Neural progenitor cell (in vitro differentiated cells): ENCODE results near the gene SLC25A45. TPM values are rescaled to one million over a fixed set of nuclear protein-coding genes. Genes with fewer than 3 reads are reported as not detected.

Experiments
- DNase-seq: peaks from one replicate; pipeline ENCODE4 v3.0.0-alpha.2; 2016; ENCODE audit warnings: low spot score
- H2AFZ ChIP-seq: fragments of 200-600 bp; sonication (generic); replicated peaks from 2 replicates; pipeline ENCODE4 v1.6.1; 2016; ENCODE audit warnings: antibody characterized with exemption
- H3F3A ChIP-seq: fragments of 200-600 bp; sonication (generic); 2 replicates; pipeline ENCODE4 v1.6.1; 2016; ENCODE audit warnings: antibody characterized with exemption, low read depth
- H3K27ac ChIP-seq: fragments of 200-600 bp; sonication (generic); 2 replicates; pipeline ENCODE4 v1.5.1; 2016; ENCODE audit warnings: mild to moderate bottlenecking
- H3K27me3 ChIP-seq: fragments of 200-600 bp; sonication (generic); 2 replicates; pipeline ENCODE4 v1.6.1; 2016; ENCODE audit warnings: mild to moderate bottlenecking, moderate library complexity
- H3K36me3 ChIP-seq: fragments of 200-600 bp; sonication (generic); 2 replicates; pipeline ENCODE4 v1.5.1; 2016
- H3K4me1 ChIP-seq: fragments of 200-600 bp; sonication (generic); 2 replicates; pipeline ENCODE4 v1.6.1; 2016; ENCODE audit warnings: mixed run types
- H3K4me2 ChIP-seq: fragments of 200-600 bp; sonication (generic); 2 replicates; pipeline ENCODE4 v1.6.1; 2016
- H3K4me3 ChIP-seq: fragments of 200-600 bp; sonication (generic); 2 replicates; pipeline ENCODE4 v1.5.1; 2016
- H3K79me2 ChIP-seq: fragments of 200-600 bp; sonication (generic); 2 replicates; pipeline ENCODE4 v1.6.1; 2016; ENCODE audit warnings: low read depth
- H3K9ac ChIP-seq: fragments of 200-600 bp; sonication (generic); 2 replicates; pipeline ENCODE4 v1.6.1; 2016
- H3K9me3 ChIP-seq: fragments of 200-600 bp; sonication (generic); 2 replicates; pipeline ENCODE4 v1.5.1; 2016; ENCODE audit warnings: low read depth
- H4K20me1 ChIP-seq: fragments of 200-600 bp; sonication (generic); 2 replicates; pipeline ENCODE4 v1.6.1; 2016; ENCODE audit warnings: low read depth
- H3K27ac Mint-ChIP-seq: 3 replicates; pipeline ENCODE4 v1.8.0; 2021; ENCODE audit warnings: mixed read lengths
- H3K27me3 Mint-ChIP-seq: 2 replicates; pipeline ENCODE4 v1.8.0; 2022; ENCODE audit warnings: low read depth, mild to moderate bottlenecking, inconsistent platforms, moderate library complexity, mixed read lengths; ENCODE audit not compliant: insufficient read depth
- H3K36me3 Mint-ChIP-seq: 3 replicates; pipeline ENCODE4 v1.8.0; 2021; ENCODE audit warnings: mixed read lengths
- H3K4me1 Mint-ChIP-seq: 3 replicates; pipeline ENCODE4 v1.8.0; 2021; ENCODE audit warnings: mixed read lengths
- H3K4me3 Mint-ChIP-seq: 3 replicates; pipeline ENCODE4 v1.8.0; 2021; ENCODE audit warnings: mild to moderate bottlenecking, moderate library complexity, mixed read lengths
- H3K9me3 Mint-ChIP-seq: 3 replicates; pipeline ENCODE4 v1.8.0; 2020; ENCODE audit warnings: mixed read lengths
- EZH2 ChIP-seq: fragments of 200-600 bp; sonication (generic); IDR thresholded peaks from 2 replicates; pipeline ENCODE4 v1.6.1; 2017; ENCODE audit warnings: antibody characterized with exemption, mild to moderate bottlenecking, moderate library complexity
- EZH2phosphoT487 ChIP-seq: fragments of 200-600 bp; sonication (generic); IDR thresholded peaks from 2 replicates; pipeline ENCODE4 v1.6.1; 2017; ENCODE audit warnings: antibody characterized with exemption
- total RNA-seq: library from RNA; depleted of rRNA; stranded (reverse); fragments of >200 nt; gene quantifications from 2 replicates; pipeline ENCODE4 v1.2.3, GENCODE V29; 2015; ENCODE audit warnings: low replicate concordance
- TF ChIP-seq, protein P1 (sequence below): fragments of 200-600 bp; sonication (generic); IDR thresholded peaks from 2 replicates; pipeline ENCODE4 v1.5.1; 2017; ENCODE audit warnings: antibody characterized with exemption, mild to moderate bottlenecking

Gene SLC25A45
- total RNA-seq, 1 donor from 2014 or later = 0.47 TPM

DNA sequence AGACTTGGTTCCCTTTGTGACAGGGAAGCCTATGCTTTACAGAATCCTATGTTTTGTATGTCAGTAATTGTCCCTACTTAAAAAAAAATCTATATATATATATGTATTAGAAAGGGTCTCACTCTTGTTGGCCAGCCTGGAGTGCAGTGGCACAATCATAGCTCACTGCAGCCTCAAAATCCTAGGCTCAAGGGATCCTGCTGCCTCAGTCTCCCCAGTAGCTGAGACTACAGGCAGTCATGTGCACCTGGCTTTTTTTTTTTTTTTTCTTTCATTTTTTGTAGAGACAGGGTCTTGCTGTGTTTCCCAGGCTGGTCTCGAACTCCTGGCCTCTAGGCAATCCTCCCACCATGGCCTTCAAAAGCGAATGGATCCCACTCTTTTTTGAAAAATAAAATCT lies 38.1 kb upstream of the SLC25A45 start:
- H3K4me1 Mint-ChIP-seq = peaks cover 89% of the 10 kb centered on the region
- Histone ChIP-seq H3K27me3 (no peaks in the 10 kb centered on the region), H4K20me1 (no peaks in the 10 kb centered on the region), H3F3A (peaks cover 38% of the 10 kb centered on the region), H2AFZ (no peak overlapping the region), H3K4me2 (no peak overlapping the region), H3K4me1 (peaks cover 57% of the 10 kb centered on the region), H3K4me3 (no peak overlapping the region), H3K36me3 (no peaks in the 10 kb centered on the region), H3K27ac (no peak overlapping the region), H3K9ac (no peak overlapping the region), H3K9me3 (no peaks in the 10 kb centered on the region), H3K79me2 (peaks cover 91% of the 10 kb centered on the region)
- H3K27ac Mint-ChIP-seq = no peak overlapping the region
- H3K36me3 Mint-ChIP-seq = peaks cover 3% of the 10 kb centered on the region
- H3K9me3 Mint-ChIP-seq = no peaks in the 10 kb centered on the region
- DNase-seq = no peak
- H3K27me3 Mint-ChIP-seq = peaks cover 16% of the 10 kb centered on the region
- H3K4me3 Mint-ChIP-seq = peak overlapping the region; percentile 75
- TF ChIP-seq, protein P1, sequence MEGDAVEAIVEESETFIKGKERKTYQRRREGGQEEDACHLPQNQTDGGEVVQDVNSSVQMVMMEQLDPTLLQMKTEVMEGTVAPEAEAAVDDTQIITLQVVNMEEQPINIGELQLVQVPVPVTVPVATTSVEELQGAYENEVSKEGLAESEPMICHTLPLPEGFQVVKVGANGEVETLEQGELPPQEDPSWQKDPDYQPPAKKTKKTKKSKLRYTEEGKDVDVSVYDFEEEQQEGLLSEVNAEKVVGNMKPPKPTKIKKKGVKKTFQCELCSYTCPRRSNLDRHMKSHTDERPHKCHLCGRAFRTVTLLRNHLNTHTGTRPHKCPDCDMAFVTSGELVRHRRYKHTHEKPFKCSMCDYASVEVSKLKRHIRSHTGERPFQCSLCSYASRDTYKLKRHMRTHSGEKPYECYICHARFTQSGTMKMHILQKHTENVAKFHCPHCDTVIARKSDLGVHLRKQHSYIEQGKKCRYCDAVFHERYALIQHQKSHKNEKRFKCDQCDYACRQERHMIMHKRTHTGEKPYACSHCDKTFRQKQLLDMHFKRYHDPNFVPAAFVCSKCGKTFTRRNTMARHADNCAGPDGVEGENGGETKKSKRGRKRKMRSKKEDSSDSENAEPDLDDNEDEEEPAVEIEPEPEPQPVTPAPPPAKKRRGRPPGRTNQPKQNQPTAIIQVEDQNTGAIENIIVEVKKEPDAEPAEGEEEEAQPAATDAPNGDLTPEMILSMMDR = no peak
- TF ChIP-seq EZH2phosphoT487 (no peak), EZH2 (no peak)

DNA sequence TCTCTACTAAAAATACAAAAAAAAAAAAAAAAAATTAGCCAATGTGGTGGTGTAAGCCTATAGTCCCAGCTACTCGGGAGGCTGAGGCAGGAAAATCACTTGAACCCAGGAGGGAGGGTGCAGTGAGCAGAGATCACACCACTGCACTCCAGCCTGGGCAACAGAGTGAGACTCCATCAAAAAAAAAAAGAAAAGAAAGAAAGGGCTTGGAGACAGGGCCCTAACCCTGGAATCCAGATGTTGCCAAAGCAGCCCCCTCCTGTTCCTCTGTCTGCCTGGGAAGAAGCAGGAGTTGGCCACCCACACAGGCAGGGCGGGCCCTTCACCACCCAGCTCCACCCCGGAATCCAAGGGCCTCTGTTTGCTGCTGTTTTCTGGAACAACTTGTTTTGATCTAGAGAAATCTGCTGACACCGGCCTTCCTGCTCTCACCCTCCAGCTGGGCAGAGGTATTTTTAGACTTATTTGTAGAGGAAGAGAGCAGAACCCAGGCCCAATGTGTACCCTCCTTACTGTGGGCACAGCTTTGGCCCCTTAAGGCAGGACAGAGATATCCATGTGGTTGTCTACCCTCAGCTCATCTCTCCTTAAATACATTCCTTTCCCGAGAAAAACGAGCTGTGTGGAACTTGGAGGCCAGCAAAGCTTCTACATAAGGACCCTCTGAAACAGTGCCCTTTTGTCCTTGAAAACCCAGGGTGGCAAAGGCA lies 37.5 kb upstream of the SLC25A45 start:
- Mint-ChIP-seq H3K4me3 (peak overlapping the region; percentile 77), H3K36me3 (peaks cover 3% of the 10 kb centered on the region), H3K9me3 (no peaks in the 10 kb centered on the region), H3K4me1 (peaks cover 88% of the 10 kb centered on the region), H3K27me3 (peaks cover 16% of the 10 kb centered on the region), H3K27ac (peak overlapping the region; percentile 97)
- H3K27me3 ChIP-seq = no peaks in the 10 kb centered on the region
- peak overlapping the region; percentile 88 for H3K27ac ChIP-seq
- no peaks in the 10 kb centered on the region for H3K9me3 ChIP-seq
- peaks cover 56% of the 10 kb centered on the region for H3K4me1 ChIP-seq
- peaks cover 42% of the 10 kb centered on the region for H3F3A ChIP-seq
- H3K4me2 ChIP-seq = peak overlapping the region; percentile 66
- DNase-seq = peak; percentile 65
- peaks cover 85% of the 10 kb centered on the region for H3K79me2 ChIP-seq
- H3K4me3 ChIP-seq = no peak overlapping the region
- no peaks in the 10 kb centered on the region for H4K20me1 ChIP-seq
- H3K36me3 ChIP-seq = no peaks in the 10 kb centered on the region
- H2AFZ ChIP-seq = no peak overlapping the region
- TF ChIP-seq, protein P1 = no peak
- no peak for TF ChIP-seq EZH2phosphoT487
- TF ChIP-seq EZH2 = no peak
- no peak overlapping the region for H3K9ac ChIP-seq

DNA sequence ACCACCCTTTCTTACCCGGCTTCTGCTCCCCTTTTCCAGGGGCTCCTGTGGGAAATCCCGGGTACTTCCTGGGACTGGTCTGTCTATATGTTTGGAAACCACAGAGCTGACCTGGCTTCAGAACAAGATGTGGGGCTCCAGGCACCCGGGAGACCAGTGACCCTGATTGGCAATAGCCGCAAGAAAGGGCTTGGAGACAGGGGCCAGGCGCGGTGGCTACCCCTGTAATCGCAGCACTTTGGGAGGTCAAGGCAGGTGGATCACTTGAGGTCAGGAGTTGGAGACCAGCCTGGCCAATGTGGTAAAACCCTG lies 37.0 kb upstream of the SLC25A45 start:
- no peaks in the 10 kb centered on the region for H3K27me3 ChIP-seq
- H4K20me1 ChIP-seq = no peaks in the 10 kb centered on the region
- Mint-ChIP-seq H3K4me3 (peak overlapping the region; percentile 80), H3K27ac (peak overlapping the region; percentile 99), H3K36me3 (peaks cover 2% of the 10 kb centered on the region), H3K9me3 (no peaks in the 10 kb centered on the region), H3K27me3 (peaks cover 19% of the 10 kb centered on the region), H3K4me1 (peaks cover 85% of the 10 kb centered on the region)
- DNase-seq = no peak
- H3K36me3 ChIP-seq = no peaks in the 10 kb centered on the region
- H3K79me2 ChIP-seq = peaks cover 80% of the 10 kb centered on the region
- H2AFZ ChIP-seq = no peak overlapping the region
- peaks cover 42% of the 10 kb centered on the region for H3F3A ChIP-seq
- peak overlapping the region; percentile 66 for H3K4me2 ChIP-seq
- H3K4me3 ChIP-seq = no peak overlapping the region
- TF ChIP-seq EZH2phosphoT487 = no peak
- TF ChIP-seq, protein P1 = no peak
- TF ChIP-seq EZH2 = no peak
- peak overlapping the region; percentile 27 for H3K9ac ChIP-seq
- H3K27ac ChIP-seq = peak overlapping the region; percentile 88
- H3K9me3 ChIP-seq = no peaks in the 10 kb centered on the region
- peaks cover 51% of the 10 kb centered on the region for H3K4me1 ChIP-seq
